ENCODE measurements around the gene XKR8. TPM values are rescaled to one million over a fixed set of nuclear protein-coding genes. Genes with fewer than 3 reads are reported as not detected.

The XKR8 gene
- total and polyA plus RNA-seq, 12 donors = 2.2 to 6.0 (median 4.4) TPM

DNA sequence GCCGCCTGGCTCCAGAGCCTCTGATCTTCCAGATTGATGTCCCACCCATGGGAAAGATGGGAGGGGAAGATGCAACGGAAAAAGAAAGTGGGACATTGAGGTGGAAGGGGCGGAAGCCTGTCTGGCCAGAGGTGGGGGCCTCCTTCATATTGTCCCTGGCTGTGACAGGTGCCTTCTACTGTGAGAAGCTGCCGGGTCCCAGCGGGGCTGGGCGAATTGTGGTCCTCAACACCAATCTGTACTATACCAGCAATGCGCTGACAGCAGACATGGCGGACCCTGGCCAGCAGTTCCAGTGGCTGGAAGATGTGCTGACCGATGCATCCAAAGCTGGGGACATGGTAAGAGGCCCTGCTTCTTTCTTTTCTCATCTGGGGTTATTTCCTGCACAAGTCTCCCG lies 5.6 kb upstream of the XKR8 start:
- H3K4me3 ChIP-seq = no peak overlapping the region
- no peak for ATAC-seq
- intact Hi-C loops (cut with DNase I) = no loop called here
- DNase-seq = no peak
- H3K27me3 ChIP-seq = no peaks in the 10 kb centered on the region
- TF ChIP-seq, protein P1, sequence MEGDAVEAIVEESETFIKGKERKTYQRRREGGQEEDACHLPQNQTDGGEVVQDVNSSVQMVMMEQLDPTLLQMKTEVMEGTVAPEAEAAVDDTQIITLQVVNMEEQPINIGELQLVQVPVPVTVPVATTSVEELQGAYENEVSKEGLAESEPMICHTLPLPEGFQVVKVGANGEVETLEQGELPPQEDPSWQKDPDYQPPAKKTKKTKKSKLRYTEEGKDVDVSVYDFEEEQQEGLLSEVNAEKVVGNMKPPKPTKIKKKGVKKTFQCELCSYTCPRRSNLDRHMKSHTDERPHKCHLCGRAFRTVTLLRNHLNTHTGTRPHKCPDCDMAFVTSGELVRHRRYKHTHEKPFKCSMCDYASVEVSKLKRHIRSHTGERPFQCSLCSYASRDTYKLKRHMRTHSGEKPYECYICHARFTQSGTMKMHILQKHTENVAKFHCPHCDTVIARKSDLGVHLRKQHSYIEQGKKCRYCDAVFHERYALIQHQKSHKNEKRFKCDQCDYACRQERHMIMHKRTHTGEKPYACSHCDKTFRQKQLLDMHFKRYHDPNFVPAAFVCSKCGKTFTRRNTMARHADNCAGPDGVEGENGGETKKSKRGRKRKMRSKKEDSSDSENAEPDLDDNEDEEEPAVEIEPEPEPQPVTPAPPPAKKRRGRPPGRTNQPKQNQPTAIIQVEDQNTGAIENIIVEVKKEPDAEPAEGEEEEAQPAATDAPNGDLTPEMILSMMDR (IDR thresholded peaks at IDR 0.05) = no peak
- no peak overlapping the region for H3K27ac ChIP-seq
- H3K36me3 ChIP-seq = no peaks in the 10 kb centered on the region
- H3K4me1 ChIP-seq = peaks cover under 1 to 8% (median 4%) of the 10 kb centered on the region in 9 donors
- H3K9me3 ChIP-seq = no peaks in the 10 kb centered on the region
- WGBS, 2 donors = 96 to 98% methylated on average over 10 of the region's 10 CpGs

DNA sequence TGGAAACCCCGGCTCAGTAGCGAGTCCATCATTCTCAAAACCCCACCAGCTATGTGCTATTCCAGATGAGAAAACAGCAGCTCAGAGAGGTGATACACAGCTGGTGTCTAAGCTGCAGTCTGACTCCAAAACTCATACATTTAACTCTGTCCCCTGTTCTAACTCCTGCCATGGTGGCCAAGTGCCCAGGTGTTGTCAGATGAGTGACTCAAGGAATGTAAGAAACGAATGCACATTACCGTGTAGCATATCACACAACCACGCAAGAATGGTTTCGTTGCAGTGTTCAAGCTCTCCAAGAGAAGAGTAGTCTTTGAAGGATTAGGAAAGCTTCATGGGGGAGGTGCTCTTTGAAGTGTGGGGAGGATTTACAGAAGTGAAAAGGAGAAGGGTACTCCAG lies 4.7 kb upstream of the XKR8 start:
- TF ChIP-seq, protein P1 (IDR thresholded peaks at IDR 0.05) = no peak
- intact Hi-C loops (cut with DNase I) = no loop called here
- H3K4me3 ChIP-seq = no peak overlapping the region
- 85 to 88% methylated on average over 6 of the region's 6 CpGs for WGBS, 2 donors
- no peaks in the 10 kb centered on the region for H3K27me3 ChIP-seq
- H3K36me3 ChIP-seq = no peaks in the 10 kb centered on the region
- no peak for DNase-seq
- H3K9me3 ChIP-seq = no peaks in the 10 kb centered on the region
- no peak for ATAC-seq
- H3K4me1 ChIP-seq = peaks cover 3 to 13% (median 10%) of the 10 kb centered on the region in 9 donors
- no peak overlapping the region for H3K27ac ChIP-seq

DNA sequence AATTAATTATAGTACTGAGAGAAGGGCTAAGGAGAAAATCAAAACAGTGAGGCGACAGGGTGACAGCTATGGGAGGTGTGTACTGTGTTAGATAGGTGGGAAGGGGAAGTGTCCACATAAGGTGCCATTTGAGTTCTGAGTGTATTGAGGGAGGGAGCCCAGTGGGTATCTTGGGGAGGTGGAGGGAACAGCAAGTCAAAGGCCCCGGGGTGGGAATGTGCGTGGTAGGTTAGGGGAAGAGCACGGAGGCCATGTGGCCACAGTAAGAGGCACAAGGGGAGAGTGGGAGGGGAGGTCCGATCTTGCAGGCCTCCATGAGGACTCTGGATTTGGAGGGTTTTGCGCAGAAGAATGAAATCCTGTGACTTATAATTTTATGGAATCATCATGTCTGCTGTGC lies 3.0 kb upstream of the XKR8 start:
- ATAC-seq (no peak), DNase-seq (no peak)
- Histone ChIP-seq H3K9me3 (no peaks in the 10 kb centered on the region), H3K27me3 (no peaks in the 10 kb centered on the region), H3K4me1 (peaks cover 7 to 30% (median 26%) of the 10 kb centered on the region in 9 donors), H3K27ac (no peak overlapping the region), H3K36me3 (no peaks in the 10 kb centered on the region), H3K4me3 (no peak overlapping the region)
- 85 to 92% methylated on average over 6 of the region's 6 CpGs for WGBS, 2 donors
- intact Hi-C loops (cut with DNase I) = no loop called here
- TF ChIP-seq, protein P1 (IDR thresholded peaks at IDR 0.05) = no peak

DNA sequence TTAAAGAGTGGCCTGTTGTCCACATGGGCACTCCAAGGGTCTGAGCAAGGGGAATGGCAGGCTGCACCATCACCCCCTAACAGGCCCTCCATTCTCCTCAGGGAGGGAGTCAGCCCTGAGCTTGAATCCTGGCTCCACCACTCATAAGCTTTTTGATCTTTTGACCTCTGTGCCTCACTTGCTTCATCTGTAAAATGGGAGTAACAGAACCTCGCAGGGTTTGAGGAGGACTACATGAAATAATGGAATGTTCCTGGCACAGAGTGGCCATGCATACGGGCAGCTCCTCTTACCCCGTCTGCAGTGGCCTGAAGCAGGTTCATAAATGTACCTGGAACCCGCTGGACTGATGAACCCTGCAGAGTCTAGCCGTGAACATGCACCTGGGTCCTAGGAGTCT lies 2.1 kb upstream of the XKR8 start:
- Histone ChIP-seq H3K27me3 (no peaks in the 10 kb centered on the region), H3K27ac (no peak overlapping the region), H3K4me1 (peaks cover 7 to 31% (median 27%) of the 10 kb centered on the region in 9 donors), H3K4me3 (no peak overlapping the region), H3K36me3 (no peaks in the 10 kb centered on the region), H3K9me3 (no peaks in the 10 kb centered on the region)
- ATAC-seq = no peak
- WGBS, 2 donors = 94 to 99% methylated on average over 5 of the region's 5 CpGs
- intact Hi-C loops (cut with DNase I) = no loop called here
- TF ChIP-seq, protein P1 (IDR thresholded peaks at IDR 0.05) = no peak
- no peak for DNase-seq
